ENCODE measurements around the gene STOM. TPM values are rescaled to one million over a fixed set of nuclear protein-coding genes. Genes with fewer than 3 reads are reported as not detected.

STOM gene
- total and polyA plus RNA-seq, 2 of the 8 experiments (the other 6 are each of a cell fraction or from before 2014, with no cell fraction given): 25.2 to 60.4 TPM

DNA sequence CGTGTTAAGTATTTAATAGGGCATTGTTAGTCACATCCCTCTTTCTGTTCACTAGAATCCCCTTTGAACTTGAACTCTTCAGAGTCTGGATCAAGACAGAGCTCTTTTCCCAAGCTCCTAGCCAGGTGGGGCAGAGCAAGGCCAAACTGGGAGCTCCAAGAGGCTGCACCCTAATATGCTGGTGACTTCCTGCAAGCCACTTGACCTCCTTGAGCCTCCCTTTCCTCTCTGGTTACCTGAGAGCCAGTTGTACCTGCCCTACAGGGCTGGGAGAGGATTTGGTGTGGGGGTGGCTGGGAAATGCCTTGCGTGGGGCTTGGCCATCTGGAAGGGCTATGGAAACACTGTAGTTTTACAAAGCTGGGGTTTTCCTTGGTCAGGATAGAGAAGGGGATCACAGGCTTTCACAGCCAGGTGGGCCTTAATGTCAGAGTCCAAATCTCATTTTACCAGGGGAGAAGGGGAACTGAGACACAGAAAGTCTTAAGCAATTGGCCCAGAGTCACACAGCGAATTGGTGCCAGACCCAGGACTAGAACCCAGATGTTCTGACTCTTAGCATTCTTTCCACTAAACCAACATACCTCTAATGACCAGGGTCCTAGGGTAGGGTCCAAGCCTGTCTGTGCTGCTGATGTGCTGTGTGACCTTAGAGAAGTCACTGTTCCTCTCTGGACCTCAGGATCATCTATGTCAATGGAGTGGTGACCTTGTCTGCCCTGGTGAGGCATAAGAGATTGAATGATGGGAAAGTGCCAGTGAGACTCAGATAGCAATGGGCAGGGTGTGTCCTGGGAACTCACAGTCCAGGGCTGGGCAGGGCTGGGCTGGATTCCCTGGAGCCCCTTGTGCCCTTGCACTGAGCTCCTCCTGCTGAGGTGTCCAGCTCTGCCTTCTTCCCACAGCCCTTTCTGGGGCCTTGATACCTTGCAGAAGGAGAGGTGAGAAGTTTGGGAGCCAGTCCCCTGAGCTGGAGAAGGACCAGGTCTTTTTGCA lies 66.3 kb downstream of the STOM start:
- no peak overlapping the region for H4K8ac ChIP-seq (ENCODE audit: extremely low read depth, insufficient read depth, low read length)
- no peaks in the 10 kb centered on the region for H3K79me2 ChIP-seq (ENCODE audit: control insufficient read depth in 1 of 2, insufficient read depth in 2 of 2, low read length in 2 of 2)
- no peak overlapping the region for H3K14ac ChIP-seq (ENCODE audit: insufficient read length)
- DNase-seq (ENCODE audit: low read depth in 1 of 2, low spot score in 2 of 2) (no peak), FAIRE-seq (no peak)
- POLR2A ChIA-PET (ENCODE audit: partially characterized antibody): no interaction called here
- H4K20me1 ChIP-seq (replicated peaks in 1 of 2; ENCODE audit: control insufficient read depth in 1 of 2, insufficient read depth in 2 of 2, low read length in 2 of 2): peaks cover 3 to 4% of the 10 kb centered on the region in 2 experiments
- no peak overlapping the region for H2AK5ac ChIP-seq (ENCODE audit: low read depth, low read length)
- H3K4ac ChIP-seq (replicated peaks; ENCODE audit: insufficient read length, low read depth, low read length): no peak overlapping the region
- CTCF ChIA-PET (ENCODE audit: partially characterized antibody): interaction anchor here (0.9 to 5.0 kb wide), 6 partner anchors 15 to 90 kb away, joined by 3 to 35 read pairs (median 7); no protein-coding TSS in a partner anchor
- H2BK120ac ChIP-seq (replicated peaks; ENCODE audit: low read depth, low read length): no peak overlapping the region
- H2BK12ac ChIP-seq (ENCODE audit: low read depth, low read length): no peak overlapping the region
- H3K36me3 ChIP-seq (ENCODE audit: control insufficient read depth in 2 of 4, insufficient read depth in 4 of 4, low read length in 3 of 4): no peaks in the 10 kb centered on the region; a peak in 2 of 8 replicates
- H3K4me2 ChIP-seq (ENCODE audit: insufficient read depth in 1 of 2, low read depth in 2 of 2, low read length in 2 of 2): no peak overlapping the region
- H3K27me3 ChIP-seq (replicated peaks in 1 of 4; ENCODE audit: control insufficient read depth in 3 of 4, extremely low read depth in 1 of 4, insufficient read depth in 3 of 4, low read length in 3 of 4): peaks cover 5 to 20% (median 14%) of the 10 kb centered on the region in 4 experiments
- no peak overlapping the region for H4K91ac ChIP-seq (replicated peaks; ENCODE audit: insufficient read length, low read length)
- no peak overlapping the region for H4K5ac ChIP-seq (ENCODE audit: insufficient read length, low read depth, low read length)
- H3K23ac ChIP-seq (ENCODE audit: insufficient read length): no peak overlapping the region
- no peaks in the 10 kb centered on the region for H3K9me3 ChIP-seq (ENCODE audit: insufficient read depth in 2 of 2, low read depth in 1 of 2, low read length in 1 of 2)
- H3K23me2 ChIP-seq (ENCODE audit: low read depth, low read length): peaks cover 9% of the 10 kb centered on the region; the same call in 1 of the 2 replicates
- no peak overlapping the region for H3K18ac ChIP-seq (ENCODE audit: extremely low read depth, low read length)
- H3K79me1 ChIP-seq (ENCODE audit: low read depth, low read length): no peaks in the 10 kb centered on the region
- no peak overlapping the region for H2BK5ac ChIP-seq (ENCODE audit: low read depth, low read length)
- peaks cover 4 to 17% (median 9%) of the 10 kb centered on the region in 4 experiments for H3K4me1 ChIP-seq (replicated peaks in 1 of 4; ENCODE audit: control insufficient read depth in 3 of 4, insufficient read depth in 4 of 4, low read length in 3 of 4)
- no peak overlapping the region for H3K27ac ChIP-seq (ENCODE audit: low read depth, low read length)
- H3K4me3 ChIP-seq (ENCODE audit: extremely low read depth in 1 of 4, insufficient read depth in 2 of 4, low read depth in 3 of 4, low read length in 4 of 4): no peak overlapping the region
- WGBS, 2 experiments (ENCODE audit: extremely low coverage in 1 of 2, insufficient coverage in 1 of 2, insufficient read length in 1 of 2, insufficient replicate concordance in 2 of 2, low coverage in 1 of 2, low lambda C conversion rate in 2 of 2, missing lambda C conversion rate in 1 of 2): 81% methylated on average over 3 of the region's 3 CpGs; no CpG with 5 or more reads in 1 of the 2 experiments
- no peak overlapping the region for H3K56ac ChIP-seq (replicated peaks; ENCODE audit: insufficient read length, low read depth, low read length)
- no peak overlapping the region for H2BK15ac ChIP-seq (ENCODE audit: low read length)
- H3K9ac ChIP-seq (replicated peaks in 1 of 4; ENCODE audit: extremely low read depth in 1 of 4, low read depth in 3 of 4, low read length in 3 of 4): no peak overlapping the region
- H2BK20ac ChIP-seq (ENCODE audit: low read length): no peak overlapping the region
- no peak overlapping the region for H2AFZ ChIP-seq (ENCODE audit: low read length)
- no peak for TF ChIP-seq CTBP2 (IDR thresholded peaks at IDR 0.05; ENCODE audit: borderline replicate concordance, insufficient read depth, insufficient read length, low read length)
- no peak for TF ChIP-seq CREB1 (IDR thresholded peaks at IDR 0.05)
- no peak for TF ChIP-seq SP1 (IDR thresholded peaks at IDR 0.05; ENCODE audit: low read depth, low read length)
- no peak for TF ChIP-seq HDAC2 (IDR thresholded peaks at IDR 0.05; ENCODE audit: borderline replicate concordance in 1 of 2, low read depth in 2 of 2, low read length in 2 of 2)
- no peak for TF ChIP-seq SP4 (IDR thresholded peaks at IDR 0.05; ENCODE audit: low read length)
- TF ChIP-seq RBBP5 (IDR thresholded peaks at IDR 0.05; ENCODE audit: borderline replicate concordance, low read depth, low read length): no peak
- TF ChIP-seq BRCA1 (IDR thresholded peaks at IDR 0.05; ENCODE audit: low read depth, low read length): no peak
- TF ChIP-seq EGR1 (IDR thresholded peaks at IDR 0.05; ENCODE audit: borderline replicate concordance, low read depth, low read length): no peak
- no peak for TF ChIP-seq TCF12 (IDR thresholded peaks at IDR 0.05; ENCODE audit: low read depth, low read length)
- no peak for TF ChIP-seq KDM4A (IDR thresholded peaks at IDR 0.05; ENCODE audit: low read depth, low read length, severe bottlenecking)
- TF ChIP-seq, protein P1, sequence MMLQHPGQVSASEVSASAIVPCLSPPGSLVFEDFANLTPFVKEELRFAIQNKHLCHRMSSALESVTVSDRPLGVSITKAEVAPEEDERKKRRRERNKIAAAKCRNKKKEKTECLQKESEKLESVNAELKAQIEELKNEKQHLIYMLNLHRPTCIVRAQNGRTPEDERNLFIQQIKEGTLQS (IDR thresholded peaks at IDR 0.05; ENCODE audit: insufficient read depth, low read depth, low read length): no peak
